Endometrium (tissue), 2 donors: ENCODE data around the gene ZBTB7C.

ENCODE experiments used
- FAIRE-seq: peaks from 2 replicates; lab custom pipeline; 2012; peaks lifted over from hg19 to GRCh38; lab: Jason Lieb, UNC
- donor health status: control.
- donor health status: control.

Gene ZBTB7C

DNA sequence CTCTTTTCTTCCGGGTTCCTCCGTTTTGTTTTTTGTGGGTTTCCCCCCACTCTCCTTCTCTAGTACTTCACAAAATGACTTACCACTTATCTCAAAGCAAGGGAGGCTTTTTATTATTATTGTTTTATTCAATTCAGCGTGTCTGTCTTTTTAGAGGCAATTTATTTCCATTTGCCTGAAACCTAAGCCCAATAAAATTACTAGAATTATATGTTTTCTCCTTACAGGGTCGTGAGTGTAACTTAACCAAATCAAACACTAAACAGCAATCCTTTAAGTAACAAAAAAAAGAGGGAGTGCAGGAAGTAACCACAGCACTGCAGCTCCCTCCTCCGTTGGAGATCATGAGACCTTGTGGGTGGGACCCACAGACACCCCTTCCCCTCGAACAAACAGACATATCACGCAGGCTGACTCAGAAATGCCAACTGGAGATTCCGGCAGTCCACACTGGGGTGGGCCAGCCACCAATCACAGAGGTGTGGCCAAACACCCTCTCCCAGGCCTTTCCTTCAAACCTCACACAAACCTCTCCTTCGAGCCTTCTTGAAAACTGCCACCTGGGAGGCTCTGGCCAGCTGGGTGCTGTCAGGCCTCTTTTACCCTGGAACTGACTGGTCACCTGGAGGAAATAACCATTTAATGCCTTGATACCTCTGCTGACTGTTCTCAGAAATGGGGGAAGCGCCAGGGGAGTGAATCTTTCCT lies 271.7 kb downstream of the ZBTB7C start:
- FAIRE-seq, result no peak

GRCh38 chr18:48136827-48137373 lies 272.3 kb downstream of the ZBTB7C start:
- no peak for FAIRE-seq

DNA sequence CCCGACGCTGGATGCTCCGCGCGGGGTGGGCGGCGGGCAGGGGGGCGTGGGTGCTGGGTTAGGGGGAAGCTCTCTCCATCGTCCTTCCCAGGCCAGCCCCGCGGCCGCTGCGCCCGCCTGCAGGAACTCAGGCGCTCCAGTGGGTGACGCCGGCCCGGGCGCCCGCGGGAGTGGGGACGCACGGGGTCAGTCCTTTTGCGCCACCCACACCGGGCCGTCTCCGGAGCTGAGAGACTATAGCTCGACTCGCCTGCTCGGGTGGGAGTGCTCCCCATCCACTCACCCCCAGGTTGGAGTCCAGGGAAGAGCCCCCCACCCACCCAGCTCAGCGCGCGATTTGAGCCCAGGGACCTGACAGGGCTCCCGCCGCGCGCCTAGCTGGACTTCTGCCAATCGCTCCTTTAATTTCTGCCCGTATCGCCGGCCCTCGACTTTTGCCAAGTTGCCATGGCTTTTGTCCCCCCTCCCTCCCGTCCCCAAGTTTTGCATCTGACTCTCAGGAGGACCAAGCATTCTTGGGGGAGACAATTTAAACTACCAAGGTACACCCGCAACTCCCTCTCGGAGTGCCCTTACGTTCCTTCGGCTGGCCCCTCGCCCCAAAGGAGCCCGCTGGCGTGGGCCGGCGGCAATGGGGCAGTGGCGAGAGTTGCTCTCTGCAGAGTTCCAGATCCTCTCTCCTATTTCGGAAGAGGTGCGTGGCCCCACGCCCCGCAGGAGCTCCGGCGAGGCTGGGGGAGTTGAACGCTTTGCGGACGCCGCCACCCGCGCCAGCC lies 272.9 kb downstream of the ZBTB7C start:
- no peak for FAIRE-seq

GRCh38 chr18:48135436-48135966 lies 273.7 kb downstream of the ZBTB7C start:
- FAIRE-seq, result no peak

GRCh38 chr18:48134609-48135008 lies 274.6 kb downstream of the ZBTB7C start:
- FAIRE-seq, result no peak

GRCh38 chr18:48133671-48134251 lies 275.4 kb downstream of the ZBTB7C start:
- peak; percentile 8 for FAIRE-seq

DNA sequence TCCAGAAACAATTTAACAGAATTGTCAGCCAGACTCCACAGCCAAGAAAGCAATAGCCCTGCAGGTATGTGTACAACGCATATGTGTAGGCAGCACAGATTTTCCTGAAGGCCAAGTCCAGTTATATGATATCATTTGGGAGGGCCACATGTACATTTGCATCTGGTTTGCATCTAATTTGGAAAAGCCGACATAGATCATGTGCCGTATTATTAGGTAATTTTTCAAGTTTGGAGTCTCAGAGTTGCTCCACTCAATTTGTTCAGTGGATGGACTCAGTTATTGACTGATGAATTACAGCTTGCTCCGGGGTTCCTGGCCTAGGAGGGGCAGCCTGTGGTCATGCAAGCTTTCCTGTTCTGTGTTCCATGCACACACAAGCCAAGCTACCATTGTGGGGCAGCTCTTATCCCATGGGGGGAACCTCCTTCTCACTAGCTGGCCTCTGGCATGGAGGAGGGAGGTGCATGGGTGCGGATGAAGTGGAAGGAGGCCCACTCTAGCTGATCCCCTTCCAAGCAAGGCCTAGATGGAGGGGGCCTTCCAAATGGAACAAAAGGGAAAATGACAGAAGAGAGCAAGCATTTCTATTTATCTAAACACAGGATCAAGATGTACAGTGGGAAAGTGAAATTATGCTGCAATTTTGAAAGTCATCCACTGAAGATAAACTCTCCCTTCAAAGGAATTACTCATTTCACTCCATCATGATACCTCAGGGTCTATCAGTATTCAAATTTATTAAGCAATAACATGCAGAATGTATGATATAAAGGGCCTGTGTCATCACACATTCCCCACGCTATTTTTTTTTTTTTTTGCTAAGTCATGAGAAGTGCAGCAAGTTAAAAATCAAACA lies 276.2 kb downstream of the ZBTB7C start:
- FAIRE-seq, result no peak

DNA sequence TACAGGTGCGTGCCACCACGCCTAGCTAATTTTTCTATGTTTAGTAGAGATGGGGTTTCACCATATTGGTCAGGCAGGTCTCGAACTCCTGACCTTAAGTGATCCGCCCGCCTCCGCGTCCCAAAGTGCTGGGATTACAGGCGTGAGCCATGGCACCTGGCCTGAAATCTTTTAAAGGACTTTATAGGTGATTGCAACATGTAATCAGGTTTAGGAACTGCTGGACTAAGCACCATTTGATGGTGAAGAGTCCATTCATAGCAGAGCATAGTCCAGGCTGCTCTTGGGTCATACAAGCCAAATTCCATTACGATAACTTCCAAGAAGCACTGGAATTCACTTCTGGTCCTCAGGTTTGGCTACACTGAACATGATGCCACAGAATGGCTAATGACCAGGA lies 278.1 kb downstream of the ZBTB7C start:
- no peak for FAIRE-seq

GRCh38 chr18:48129621-48130082 lies 279.5 kb downstream of the ZBTB7C start:
- no peak for FAIRE-seq

- no peak for FAIRE-seq
Observed at GRCh38 chr18:48127606-48128005, 281.6 kb downstream of the ZBTB7C start.

DNA sequence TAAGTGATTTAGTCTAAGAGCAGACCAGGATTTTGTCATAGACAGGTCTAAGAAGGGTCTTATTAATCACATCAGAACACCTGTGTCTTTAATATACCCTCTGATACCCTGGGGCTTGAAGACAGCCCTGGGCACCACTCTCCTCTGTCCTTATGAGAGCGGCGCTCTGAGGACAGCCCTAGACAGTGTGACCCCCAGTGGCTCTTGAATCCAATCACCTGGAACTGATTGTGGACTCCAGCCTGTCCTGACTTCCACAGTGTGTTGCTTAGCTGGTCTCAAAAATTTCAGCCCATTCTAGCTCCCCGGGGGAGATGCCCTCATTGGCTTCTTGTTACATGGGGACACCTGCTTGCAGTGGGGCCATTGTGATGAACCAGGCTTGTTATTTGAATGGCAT lies 282.9 kb downstream of the ZBTB7C start:
- no peak for FAIRE-seq

DNA sequence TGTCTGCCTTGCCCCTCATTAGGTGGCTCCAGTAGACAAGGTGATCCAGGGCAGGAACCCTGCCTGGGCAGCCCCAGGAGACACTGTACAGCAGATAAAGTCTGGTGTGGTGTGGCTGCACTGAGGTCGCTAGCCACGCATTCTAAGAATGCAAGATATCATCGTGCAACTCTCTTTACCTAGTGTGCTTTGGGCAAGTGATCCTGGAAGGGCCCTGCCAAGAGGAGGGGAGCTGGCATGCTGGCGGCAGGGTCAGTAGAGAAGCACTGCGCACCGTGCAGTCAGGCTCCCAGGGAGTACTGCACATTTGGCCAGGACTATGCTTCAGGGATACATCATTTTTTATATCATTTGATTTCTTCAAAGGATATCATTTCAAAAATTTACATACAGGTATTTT lies 283.5 kb downstream of the ZBTB7C start:
- FAIRE-seq, result no peak

- no peak for FAIRE-seq
Observed at GRCh38 chr18:48124857-48125626, 284.1 kb downstream of the ZBTB7C start.

- FAIRE-seq, result no peak
Observed at GRCh38 chr18:48123941-48124340, 285.2 kb downstream of the ZBTB7C start.

GRCh38 chr18:48123324-48123723 lies 285.9 kb downstream of the ZBTB7C start:
- no peak for FAIRE-seq

DNA sequence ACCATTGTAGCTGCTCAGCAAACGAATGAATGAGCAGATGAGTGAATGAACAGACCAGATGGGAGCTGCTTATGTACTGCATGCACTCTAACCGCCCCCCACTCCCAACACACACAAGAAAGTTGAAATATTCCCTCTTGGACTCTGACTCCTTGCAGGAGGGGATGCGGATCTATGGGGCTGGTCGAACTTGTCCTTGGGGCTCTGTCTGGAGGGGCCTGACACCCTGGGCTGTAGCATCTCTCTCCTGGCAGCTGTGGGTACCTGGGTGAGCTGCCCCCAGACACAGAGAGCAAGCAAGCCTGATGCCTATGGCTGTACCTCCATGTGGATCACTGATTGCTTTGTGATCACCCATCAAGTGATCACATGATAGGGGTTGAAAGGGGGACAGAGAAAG lies 286.4 kb downstream of the ZBTB7C start:
- no peak for FAIRE-seq

DNA sequence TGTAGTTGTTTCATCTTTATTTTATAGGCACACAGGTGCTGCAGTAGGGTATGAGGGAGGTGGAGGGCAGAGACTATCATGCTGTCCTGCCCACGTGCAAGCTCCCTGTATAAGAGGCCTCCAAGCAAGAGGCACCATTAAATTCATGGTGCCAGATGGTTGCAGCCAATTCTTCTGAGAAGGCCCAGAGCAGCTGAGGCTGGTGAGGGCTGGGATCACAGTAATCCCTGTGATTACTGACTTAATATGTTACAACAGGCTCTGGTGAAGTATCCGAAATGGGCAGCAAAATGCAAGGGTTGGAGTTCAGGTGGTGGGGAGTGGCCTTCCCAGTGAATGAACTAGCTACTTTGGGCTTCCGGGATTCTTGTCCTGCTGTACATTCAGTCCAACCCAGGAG lies 286.8 kb downstream of the ZBTB7C start:
- FAIRE-seq, result no peak

DNA sequence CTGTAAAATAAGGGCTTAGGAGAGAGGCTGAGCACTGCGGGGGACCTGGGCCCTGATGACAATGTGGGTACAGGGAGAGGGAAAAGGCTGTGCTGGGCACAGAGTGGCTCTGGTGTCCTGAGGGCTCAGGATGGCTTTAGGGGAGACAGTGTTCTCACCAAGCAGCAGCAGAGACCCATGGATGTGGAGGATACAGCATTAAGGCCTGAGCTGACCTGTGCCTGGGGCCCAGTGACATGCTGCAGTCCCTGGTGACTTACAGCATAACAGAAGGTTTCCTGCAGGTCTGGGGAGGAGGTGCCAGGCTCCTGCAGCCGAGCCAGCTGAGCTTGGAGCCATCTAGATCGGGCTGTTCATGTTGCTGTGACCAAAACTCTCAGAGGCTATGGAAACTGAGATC lies 287.4 kb downstream of the ZBTB7C start:
- no peak for FAIRE-seq

- FAIRE-seq, result no peak
Observed at GRCh38 chr18:48119204-48119603, 290.0 kb downstream of the ZBTB7C start.

GRCh38 chr18:48116873-48117630 lies 292.1 kb downstream of the ZBTB7C start:
- no peak for FAIRE-seq
